Occipital lobe (tissue), 2 donors: ENCODE measurements around the gene NLRC3. TPM values are rescaled to one million over a fixed set of nuclear protein-coding genes. Genes with fewer than 3 reads are reported as not detected.
"Not testable (repeated sequence)": the region's sequence is repeated elsewhere in the genome, so short reads cannot be mapped to it uniquely, and the experiment has no call there.

ENCODE experiments used
- DNase-seq: peaks from one replicate; lab custom pipeline; 2025; lab: John Stamatoyannopoulos, UW
- total RNA-seq: library from RNA; depleted of rRNA; stranded (reverse); fragments of >200 nt; gene quantifications from one replicate; pipeline ENCODE4 v1.2.3, GENCODE V29; 2014

NLRC3 gene, protein sequence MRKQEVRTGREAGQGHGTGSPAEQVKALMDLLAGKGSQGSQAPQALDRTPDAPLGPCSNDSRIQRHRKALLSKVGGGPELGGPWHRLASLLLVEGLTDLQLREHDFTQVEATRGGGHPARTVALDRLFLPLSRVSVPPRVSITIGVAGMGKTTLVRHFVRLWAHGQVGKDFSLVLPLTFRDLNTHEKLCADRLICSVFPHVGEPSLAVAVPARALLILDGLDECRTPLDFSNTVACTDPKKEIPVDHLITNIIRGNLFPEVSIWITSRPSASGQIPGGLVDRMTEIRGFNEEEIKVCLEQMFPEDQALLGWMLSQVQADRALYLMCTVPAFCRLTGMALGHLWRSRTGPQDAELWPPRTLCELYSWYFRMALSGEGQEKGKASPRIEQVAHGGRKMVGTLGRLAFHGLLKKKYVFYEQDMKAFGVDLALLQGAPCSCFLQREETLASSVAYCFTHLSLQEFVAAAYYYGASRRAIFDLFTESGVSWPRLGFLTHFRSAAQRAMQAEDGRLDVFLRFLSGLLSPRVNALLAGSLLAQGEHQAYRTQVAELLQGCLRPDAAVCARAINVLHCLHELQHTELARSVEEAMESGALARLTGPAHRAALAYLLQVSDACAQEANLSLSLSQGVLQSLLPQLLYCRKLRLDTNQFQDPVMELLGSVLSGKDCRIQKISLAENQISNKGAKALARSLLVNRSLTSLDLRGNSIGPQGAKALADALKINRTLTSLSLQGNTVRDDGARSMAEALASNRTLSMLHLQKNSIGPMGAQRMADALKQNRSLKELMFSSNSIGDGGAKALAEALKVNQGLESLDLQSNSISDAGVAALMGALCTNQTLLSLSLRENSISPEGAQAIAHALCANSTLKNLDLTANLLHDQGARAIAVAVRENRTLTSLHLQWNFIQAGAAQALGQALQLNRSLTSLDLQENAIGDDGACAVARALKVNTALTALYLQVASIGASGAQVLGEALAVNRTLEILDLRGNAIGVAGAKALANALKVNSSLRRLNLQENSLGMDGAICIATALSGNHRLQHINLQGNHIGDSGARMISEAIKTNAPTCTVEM
- 0.62 TPM for total RNA-seq

DNA sequence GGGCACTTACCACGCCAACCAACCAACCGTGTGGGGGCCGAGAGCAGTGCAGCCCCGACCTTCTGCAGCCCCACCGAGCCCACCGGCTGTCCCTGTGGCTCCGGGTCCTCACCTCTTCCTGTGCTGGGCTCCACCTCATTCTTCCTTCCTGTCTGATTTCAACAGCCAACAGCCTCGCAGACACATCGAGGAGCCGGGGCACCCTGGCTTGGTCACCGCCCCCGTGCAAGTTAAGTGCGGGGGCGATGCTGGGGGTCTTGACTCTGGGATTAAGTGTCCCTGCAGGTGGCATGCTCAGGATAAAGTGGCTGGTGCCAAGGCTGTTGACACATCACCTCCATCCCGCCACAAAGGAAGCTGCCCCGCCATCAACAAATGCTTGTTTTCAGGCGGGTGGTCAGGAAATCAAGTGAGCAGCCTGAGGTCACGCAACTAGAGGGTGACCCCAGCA, at the start of gene NLRC3:
Gene NLRC3, minus strand, starts transcription at position 102 of the 451 bp plus-strand sequence. CDS start 12,367 bp downstream, outside the sequence.
- DNase-seq, result no peak

GRCh38 chr16:3625911-3626732, 48.9 kb upstream of the NLRC3 start:
- DNase-seq, result no peak

DNA sequence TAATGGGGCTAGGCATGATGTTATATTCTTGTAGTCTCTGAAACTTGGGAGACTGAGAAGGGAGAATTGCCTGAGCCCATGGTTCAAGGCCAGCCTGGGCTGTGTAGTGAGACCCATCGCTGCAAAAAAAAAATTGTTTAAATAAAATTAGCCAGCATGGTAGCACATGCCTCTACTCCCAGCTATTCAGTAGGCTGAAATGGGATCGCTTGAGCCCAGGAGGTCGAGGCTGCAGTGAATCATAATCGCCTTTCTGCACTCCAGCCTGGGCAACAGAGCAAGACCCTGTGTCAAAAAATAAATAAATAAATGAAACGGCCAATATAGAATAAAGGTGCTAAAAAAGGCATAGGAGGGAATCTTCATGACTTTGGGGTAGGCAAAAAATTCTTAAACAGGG, 48.1 kb upstream of the NLRC3 start:
- DNase-seq, result no peak

DNA sequence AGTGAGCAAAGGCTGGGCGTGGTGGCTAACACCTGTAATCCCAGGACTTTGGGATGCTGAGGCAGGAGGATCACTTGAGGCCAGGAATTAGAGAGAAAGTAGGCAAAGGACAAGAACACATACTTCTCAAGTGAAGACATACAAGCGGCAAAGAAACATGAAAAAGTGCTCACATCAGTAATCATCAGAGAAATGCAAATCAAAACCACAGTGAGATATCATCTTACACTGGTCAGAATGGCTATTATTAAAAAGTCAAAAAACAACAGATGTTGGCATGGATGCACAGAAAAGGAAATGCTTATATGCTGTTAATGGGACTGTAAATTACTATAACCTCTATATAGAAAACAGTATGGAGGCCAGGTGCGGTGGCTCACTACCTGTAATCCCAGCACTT, 46.4 kb upstream of the NLRC3 start:
- DNase-seq, result no peak

GRCh38 chr16:3618769-3619141, 41.6 kb upstream of the NLRC3 start:
- DNase-seq, result no peak

DNA sequence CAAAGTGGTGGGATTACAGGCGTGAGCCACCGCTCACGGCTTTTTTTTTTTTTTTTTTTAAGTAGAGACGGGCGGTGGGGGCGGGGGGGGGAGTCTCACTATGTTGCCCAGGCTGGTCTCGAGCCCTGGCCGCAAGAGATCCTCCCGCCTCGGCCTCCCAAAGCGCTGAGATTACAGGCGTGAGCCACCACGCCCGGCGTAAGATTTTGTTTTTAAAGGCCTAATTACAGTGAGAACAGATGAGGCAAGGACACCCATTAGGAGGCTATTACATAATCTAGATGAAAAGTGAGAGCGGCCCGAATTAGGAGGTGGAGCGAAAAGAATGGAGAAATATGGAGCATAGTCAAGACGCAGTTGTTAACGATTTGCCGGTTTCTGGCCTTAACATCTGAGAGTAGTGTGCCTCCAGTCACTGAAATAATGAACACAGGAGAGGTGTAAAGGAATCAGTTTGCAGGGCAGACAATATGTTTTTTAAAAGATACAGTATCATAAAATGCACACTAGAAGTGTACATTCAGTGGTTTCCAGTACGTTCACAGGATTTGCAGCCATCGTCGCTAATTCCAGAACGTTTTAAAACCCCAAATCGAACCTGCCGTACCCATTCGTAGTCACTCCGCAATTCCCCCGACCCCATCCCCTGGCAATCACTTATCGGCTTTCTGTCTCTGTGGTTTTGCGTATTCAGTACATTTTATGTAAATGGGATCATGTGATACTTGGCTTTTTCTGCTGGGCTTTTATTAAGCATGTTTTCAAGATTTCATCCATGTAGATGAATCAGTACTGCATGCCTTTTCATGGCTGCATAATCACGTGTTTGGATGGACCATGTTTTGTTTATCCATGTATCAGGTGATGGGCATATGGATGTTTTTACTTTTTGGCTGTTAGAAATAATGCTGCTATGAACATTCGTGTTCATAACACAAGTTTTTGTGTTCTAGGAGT, 35.6 kb upstream of the NLRC3 start:
- no peak for DNase-seq

GRCh38 chr16:3611146-3611975, 34.2 kb upstream of the NLRC3 start, which contains the start of gene SLX4:
Gene SLX4 (minus strand): TSS chr16:3611606. CDS start chr16:3608964, 2,642 bp downstream.
- DNase-seq, result peak; percentile 67

DNA sequence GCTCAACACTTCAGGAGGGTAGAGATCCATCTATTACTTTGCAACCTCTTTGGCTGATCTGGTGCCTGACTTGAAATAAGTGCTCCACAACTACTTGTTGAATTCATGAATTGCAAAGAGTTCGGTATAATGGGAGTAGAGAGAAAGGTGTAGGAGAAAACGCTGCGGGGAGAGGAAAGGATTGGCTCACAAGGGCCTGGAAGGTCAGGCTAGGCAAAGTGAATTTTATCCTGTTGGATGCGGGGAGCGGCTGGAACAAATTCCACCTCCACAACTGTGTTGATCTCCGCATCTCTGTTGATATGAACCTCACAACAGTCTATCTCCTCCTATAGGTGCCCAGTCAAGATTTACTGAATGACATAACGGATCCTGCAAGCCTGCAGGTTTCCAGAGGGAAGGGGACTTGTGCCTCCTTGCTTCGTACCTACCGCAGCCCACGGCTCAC, 33.5 kb upstream of the NLRC3 start:
- DNase-seq, result no peak

- no peak for DNase-seq
These were observed 32.9 kb upstream of the NLRC3 start for GRCh38 chr16:3609895-3610697.

DNA sequence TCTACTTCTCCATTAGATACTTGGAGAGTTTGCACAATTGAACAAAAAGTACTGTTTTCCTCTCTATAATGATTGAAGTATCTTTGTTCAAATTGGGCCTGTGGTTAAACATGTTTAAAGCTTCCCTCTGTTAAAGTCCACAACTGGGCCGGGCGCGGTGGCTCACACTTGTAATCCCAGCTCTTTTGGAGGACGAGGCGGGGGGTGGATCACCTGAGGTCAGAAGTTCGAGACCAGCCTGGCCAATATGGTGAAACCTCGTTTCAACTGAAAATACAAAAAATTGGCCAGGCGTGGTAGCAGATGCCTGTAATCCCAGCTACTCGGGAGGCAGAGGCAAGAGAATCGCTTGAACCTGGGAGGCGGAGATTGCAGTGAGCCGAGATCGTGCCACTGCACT, 31.8 kb upstream of the NLRC3 start:
- DNase-seq, result not testable (repeated sequence)

- DNase-seq, result no peak
These were observed 30.9 kb upstream of the NLRC3 start for GRCh38 chr16:3608069-3608468.

DNA sequence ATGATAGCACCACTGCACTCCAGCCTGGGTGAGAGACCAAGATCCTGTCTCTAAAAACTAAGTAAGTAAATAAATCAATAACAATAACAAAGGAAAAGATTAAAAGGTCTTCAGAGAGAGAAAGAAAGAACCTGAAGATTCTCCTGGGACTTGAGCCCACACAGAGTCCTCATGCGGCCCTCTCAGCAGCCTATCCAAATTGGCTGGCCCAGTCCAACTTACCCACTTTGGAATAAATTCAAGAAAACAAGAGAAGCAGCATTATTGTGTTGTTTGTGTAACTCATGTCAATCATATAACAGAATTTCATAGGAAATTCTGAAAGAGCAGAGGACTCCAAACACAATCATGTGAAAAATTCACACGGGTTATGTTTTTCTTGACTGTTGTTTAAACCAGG, 30.4 kb upstream of the NLRC3 start:
- no peak for DNase-seq

DNA sequence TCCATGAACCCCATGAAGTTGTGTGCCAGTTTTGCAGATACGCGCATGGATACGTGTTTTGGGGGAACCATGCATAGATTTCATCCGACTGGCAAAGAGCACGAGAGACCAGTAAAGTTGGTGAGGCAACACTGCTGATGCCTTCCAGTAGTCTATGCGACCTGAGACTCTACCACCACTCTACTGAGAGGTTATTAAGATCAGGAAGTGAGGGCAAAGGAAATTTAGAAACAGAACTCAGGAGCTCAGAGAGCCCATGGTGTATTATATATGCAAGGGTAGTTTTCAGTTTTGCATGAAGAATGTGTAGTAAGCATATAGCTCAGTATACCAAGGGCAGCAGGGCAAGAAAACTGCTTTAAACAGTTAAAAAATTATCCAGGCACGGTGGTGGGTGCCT, 30.0 kb upstream of the NLRC3 start:
- DNase-seq, result no peak

- no peak for DNase-seq
These were observed 29.2 kb upstream of the NLRC3 start for GRCh38 chr16:3606441-3606840.

DNA sequence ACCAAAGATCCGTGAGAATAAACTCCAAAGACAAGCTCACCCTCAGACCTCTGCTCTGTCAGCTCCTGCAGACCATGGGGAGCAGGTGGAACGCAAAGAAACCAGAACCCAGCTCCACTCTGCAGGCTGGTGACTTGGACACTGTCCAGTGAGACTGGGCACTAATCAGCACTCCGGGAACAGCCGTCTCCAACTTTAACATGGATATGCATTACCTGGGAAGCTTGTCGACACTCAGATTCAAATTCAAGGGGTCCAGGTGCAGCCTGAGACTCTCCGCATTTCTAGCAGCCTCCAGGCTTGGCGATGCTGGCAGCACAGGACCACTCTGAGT, 25.1 kb upstream of the NLRC3 start:
- DNase-seq, result no peak

- DNase-seq, result no peak
These were observed 24.6 kb upstream of the NLRC3 start for GRCh38 chr16:3601614-3602319.

GRCh38 chr16:3599922-3600321, 22.7 kb upstream of the NLRC3 start:
- no peak for DNase-seq

- DNase-seq, result no peak
These were observed 21.9 kb upstream of the NLRC3 start for GRCh38 chr16:3599121-3599520.
